GM19467 (cell line): Measurements from ENCODE around the gene SLC35F3.
"Not testable (repeated sequence)": the region's sequence is repeated elsewhere in the genome, so short reads cannot be mapped to it uniquely, and the experiment has no call there.

Source experiments
- ATAC-seq: cut with Tn5 transposase; IDR thresholded peaks from one replicate; pipeline ENCODE4 v1.9.1; 2021; ENCODE audit warnings: mild to moderate bottlenecking, moderate library complexity; ENCODE audit not compliant: unreplicated experiment

Gene SLC35F3

DNA sequence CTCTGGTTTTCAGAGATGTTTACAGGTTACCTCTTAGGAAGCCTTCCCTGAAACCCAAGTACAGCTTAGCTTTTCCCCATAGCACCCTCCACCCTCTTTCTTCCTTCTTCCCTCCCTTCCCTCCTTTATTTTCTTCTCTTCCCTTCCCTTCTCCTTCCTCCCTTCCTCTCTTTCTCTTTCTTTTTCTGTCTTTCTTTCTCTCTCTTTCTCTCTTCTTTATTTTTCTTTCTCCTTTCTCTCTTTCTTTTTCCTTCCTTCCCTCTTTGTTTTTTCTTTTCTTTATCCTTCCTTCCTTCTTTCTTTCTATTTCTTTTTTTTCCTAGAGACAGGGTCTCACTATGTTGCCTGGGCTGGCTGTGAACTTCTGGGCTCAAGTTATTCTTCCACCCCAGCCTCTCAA is 231.6 kb downstream of the SLC35F3 start:
- ATAC-seq: no peak

DNA sequence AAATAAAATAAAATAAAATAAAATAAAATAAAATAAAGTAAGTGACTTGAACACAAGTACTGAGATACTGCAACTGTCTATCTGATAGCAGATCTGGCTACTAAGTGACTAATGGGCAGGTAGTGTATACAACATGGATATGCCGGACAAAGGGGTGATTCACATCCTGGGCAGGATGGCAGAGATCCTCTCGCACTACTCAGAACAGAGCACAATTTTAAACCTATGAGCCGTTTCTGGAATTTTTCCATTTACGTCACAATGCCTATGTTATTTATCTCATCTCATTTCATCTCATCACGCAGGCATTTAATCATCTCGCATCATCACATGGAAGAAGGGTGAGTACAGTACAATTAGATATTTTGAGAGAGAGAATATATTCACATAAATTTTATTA is 235.5 kb downstream of the SLC35F3 start:
- no peak for ATAC-seq

DNA sequence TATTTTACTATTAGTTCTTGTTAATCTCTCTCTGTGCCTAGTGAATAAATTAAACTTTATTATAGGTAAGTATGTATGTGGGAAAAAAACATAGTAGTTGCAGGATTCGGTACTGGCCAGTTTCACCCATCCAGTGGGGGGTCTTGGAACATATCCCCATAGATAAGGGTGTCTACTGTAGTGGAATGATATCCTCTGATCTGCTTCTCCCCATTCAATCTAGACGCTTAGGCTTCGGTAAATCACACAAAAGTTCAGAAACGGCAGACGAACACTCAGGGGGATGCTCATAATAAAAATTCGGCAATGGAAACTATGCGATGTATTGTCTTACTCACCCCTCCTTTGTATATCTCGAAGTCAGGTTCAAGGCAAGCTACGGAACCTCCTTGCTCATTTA is 235.9 kb downstream of the SLC35F3 start:
- ATAC-seq: no peak

DNA sequence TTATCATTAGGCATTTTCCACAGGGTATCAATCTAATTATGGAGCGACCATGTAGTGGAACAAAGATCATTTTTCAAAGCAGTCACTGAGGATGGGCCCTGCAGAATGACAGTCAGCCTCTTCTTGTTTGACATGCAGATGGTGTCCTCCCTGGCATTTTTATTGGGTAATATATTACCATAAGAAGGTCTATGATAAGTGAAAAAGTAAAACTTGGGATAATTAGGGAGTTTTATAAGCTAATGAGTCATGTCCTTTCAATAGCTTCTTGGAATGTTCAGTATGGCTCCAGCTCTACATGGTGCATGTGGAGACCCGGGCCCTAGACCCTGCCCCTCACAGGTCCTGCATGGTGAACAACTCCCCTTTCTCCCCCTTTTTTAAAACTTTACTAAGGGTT is 236.5 kb downstream of the SLC35F3 start:
- no peak for ATAC-seq

DNA sequence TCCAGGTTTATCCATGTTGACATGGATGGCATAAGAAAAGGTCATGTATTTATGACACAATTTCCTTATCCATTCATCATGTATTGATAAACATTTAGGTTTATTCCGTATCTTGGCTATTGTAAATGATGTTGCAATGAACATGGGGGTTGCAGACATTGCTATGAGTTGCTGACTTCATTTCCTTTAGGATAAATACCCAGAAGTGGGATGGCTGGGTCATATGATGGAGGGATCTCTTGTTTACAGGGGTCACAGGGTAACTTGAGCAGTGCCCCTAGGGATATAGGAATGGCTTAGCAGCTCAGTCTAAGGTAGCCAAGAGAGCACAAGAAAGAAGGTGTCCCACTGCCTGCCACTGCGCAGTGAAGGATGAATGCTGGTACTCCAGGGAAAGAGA is 239.2 kb downstream of the SLC35F3 start:
- ATAC-seq: no peak

DNA sequence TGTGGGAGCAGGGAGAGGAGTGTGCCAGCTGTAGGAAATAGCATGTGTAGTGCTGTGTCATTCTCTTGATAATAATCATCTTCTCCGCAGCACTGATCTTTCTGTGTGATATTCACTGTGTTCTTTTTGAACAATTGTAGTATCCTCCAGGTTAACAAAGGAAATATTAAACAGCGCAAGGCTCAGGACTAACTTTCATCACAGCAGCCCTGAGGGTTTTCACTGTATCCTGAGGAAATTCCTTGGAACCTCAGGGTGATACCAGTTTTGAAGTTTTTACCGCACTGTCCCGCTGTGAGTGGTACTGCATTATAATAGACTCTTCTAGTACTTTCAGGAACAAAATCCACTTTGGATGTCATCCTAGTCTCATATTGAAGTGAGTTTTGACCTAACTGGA is 240.4 kb downstream of the SLC35F3 start:
- ATAC-seq: no peak

DNA sequence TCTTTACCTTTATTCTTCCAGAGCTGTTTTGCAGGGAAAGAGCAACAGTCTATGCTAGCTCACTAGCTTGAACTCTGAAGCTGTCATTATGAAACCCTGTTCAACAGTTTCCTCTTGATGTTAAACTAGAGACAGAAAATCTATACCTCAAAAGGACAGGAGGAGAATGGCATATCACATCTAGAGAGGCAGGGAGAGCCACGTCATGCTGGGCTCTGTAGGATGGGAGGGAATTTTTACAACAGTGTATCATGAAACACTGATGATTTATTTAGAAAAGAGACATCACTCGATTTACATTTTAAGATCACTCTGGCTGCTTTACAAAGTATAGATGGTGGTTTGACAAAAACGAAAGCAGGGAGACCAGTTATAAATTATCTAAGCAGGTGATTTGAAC is 243.9 kb downstream of the SLC35F3 start:
- no peak for ATAC-seq

DNA sequence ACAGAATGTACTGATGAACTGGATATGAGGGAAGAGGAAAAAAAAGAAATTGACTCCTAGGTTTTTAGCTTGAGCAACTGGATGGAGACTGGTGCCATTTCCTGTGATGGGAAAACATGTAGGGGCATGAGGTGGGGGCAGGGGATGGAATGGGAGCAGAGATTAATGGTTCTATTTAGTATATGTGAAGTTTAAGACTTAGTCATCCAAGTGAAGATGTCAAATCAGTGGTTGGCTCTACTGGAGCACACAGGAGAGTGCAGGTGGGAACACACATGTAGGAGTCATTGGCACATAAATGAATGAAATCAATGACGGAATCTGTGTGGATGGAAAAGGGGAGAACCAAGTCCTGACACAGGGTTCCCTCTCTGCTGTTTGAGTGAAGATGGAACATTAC is 244.3 kb downstream of the SLC35F3 start:
- ATAC-seq: no peak

DNA sequence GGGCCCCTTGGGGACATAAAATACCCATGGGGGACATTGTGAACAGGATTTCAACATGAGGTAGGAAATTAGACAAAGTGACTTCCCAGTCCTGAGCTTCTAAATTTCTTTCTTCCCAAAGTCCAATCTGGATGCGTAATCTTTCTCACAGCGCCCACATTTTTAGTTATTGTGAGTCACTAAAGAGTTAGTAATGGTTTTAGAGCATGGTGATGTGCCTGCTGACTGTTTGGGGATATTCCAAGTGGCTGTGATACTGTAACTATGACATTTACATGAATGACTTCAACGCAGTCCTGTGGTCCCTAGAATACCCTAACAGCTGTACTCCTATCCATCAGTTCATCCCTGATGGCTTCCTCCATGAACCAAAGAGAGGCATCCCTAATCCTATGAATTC is 244.7 kb downstream of the SLC35F3 start:
- ATAC-seq: no peak

DNA sequence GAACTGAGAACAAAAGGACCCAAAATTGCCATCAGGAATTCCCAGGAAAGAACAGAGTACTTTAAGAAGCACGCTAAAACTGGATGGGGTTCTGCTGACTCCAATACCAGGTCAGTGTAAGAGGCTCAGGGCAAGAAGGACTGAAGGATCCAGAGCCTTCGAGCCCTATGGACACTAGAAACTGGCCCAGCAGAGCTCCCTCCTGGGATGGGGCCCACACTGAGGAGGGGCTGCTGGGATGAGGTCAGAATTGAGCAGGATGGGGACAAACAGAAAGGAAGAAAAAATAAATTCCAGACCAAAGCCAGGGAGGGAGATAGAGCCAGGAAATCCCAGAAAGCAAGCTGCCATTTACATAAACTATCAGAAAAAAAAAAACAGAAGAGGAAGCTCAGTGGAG is 246.4 kb downstream of the SLC35F3 start:
- no peak for ATAC-seq

DNA sequence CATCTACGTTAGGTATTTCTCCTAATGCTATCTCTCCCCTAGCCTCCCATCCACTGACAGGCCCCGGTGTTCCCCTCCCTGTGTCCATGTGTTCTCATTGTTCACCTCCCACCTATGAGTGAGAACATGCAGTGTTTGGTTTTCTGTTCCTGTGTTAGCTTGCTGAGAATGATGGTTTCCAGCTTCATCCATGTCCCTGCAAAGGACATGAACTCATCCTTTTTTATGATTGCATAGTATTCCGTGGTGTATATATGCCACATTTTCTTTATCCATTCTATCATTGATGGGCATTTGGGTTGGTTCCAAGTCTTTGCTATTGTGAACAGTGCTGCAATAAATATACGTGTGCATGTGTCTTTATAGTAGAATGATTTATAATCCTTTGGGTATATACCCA is 247.9 kb downstream of the SLC35F3 start:
- ATAC-seq: not testable (repeated sequence)

DNA sequence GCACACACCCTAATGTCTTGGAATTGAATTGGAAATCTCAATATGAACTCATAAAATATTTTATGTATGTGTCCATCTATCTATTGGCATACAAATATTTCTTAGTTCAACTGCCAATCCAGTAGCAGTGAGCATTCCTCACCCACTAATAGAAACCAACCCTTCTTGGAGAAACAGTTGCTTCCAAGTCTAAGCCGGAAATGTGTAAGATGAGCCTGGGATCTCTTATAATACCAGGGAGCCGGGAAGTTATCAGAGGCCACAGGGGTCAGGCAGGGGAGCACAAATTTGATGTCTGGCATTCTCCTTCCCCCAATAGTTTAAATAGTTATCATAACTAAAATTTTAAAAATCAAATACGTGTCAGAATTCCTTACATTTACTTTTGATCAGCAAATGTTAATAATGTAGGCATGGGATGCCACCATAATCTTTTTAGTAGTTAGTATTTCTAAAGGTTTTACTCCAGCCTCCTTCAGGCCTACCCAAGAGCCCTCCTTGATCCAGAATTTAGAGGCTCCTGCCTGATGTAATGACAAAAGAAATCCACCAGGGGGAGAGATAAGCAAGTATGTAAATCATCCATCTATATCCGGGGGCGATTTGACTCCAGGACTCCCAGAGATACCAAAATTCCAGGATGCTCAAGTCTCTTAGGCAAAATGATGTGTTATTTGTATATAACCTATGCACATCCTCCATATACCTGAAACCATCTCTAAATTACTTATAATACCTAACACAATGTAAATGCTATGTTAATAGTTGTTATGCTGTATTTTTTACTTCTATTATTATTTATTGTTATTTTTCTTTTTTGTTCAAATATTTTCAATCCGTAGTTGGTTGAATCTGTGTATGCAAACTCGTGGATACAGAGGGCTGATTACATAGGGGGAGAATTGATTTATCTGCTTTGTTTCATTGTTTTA is 250.1 kb downstream of the SLC35F3 start:
- no peak for ATAC-seq

DNA sequence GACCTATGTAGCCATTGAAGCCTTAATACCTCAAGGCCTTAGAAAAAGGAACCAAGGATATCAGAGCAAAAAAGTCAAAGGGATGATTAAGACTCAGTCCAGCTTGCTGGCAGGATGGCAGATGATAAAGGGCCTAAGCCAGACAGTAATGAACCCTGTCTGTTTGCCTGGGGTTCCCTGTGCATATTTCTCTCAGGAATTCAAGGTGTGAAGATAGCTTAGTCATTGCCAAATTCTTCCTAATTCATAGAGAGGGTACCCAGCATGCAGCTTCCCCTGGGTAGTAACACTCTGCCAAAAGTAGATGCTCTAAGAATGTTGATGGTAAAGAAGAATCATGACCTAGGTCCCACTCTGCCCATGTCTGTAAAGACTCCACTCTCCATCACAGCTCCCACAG is 258.2 kb downstream of the SLC35F3 start:
- ATAC-seq: no peak

DNA sequence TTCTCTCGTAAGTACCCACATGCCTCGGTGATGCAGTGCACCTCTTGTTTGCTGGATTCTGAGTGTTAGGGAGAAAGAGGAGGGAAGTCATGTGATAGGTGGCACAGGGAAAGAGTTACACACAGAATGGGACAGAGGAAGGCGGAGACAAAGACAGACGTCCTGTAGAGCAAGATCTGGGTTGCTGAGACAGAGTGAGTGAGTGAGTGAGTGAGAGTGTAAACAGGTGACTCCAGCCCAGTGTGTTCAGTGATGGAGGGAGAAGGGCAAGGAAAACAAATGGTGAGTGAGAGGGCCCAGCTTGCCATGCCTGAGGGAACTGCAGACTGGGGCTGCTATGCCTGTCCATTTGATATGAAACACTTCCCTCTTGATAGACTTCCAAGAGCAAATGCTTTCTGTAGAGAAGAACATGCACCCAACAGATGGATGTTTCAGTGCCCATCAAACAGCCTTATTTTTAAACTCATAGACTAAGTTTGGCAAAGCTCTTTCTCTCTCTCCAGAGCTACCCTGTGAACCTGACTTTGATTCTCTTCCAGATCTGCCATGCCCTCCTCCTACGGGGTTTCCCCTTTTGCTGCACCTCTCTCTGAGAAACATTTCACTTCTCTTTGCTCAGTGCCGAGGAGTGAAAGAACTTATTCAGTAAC is 258.9 kb downstream of the SLC35F3 start:
- ATAC-seq: no peak

DNA sequence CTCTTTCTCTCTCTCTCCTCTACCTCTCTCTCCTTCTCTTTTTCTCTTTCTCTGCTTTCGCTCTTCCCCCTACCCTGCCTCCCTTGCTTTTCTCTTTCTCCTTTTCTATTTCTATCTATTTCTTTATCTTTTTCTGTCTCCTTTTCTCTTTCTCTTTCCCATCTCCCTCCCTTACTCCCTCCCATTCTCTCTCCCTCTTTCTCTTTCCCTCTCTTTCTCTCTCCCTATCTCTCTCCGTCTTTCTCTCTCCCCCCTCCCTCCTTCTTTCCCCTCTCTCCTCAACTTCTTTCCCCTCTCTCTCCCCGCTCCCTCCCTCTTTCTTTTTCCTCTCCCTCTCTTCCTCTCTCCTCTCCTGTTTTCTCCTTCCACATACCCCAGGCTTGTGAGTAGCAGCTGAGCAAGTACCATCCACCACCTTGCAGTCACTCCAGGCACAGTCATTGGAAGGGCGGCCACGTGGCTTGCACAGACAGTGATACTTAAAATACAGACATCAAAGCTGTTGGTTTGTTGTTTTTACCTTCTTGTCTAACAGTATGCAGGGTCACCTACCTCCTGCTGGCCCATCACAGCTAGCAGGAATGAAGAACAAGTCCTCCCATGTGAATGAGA is 259.7 kb downstream of the SLC35F3 start:
- no peak for ATAC-seq

DNA sequence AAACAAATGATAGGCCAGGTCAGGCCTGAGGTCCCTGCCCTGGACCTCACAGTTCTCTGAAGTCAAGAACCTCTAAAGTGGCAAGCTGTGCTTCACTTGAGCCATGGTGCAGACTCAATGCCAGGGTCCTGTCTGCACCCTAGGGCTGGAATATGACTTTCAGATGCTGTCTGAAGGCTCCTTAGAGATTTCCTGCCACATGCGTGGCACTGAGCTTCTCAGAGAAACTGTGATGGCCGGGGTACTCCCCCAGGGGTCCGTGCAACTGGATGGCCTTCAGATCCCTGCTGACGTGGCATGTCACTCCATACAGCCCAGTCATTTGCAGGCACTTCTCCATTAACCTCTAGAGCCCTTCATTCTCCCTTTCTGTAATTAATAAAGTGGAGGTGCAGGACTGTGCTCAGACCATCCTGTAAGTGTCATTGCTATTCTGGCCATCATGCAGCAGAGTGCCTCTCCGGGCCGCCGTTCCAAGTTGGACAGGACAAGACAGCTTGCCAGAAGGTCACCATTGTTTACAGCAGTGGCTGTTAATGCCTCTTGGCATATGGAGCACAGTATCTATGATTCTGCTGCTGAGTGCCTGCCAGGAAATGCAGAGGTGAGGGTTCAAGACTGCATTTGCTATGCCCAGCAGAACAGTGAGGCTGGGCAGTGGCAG is 263.7 kb downstream of the SLC35F3 start:
- ATAC-seq: no peak

DNA sequence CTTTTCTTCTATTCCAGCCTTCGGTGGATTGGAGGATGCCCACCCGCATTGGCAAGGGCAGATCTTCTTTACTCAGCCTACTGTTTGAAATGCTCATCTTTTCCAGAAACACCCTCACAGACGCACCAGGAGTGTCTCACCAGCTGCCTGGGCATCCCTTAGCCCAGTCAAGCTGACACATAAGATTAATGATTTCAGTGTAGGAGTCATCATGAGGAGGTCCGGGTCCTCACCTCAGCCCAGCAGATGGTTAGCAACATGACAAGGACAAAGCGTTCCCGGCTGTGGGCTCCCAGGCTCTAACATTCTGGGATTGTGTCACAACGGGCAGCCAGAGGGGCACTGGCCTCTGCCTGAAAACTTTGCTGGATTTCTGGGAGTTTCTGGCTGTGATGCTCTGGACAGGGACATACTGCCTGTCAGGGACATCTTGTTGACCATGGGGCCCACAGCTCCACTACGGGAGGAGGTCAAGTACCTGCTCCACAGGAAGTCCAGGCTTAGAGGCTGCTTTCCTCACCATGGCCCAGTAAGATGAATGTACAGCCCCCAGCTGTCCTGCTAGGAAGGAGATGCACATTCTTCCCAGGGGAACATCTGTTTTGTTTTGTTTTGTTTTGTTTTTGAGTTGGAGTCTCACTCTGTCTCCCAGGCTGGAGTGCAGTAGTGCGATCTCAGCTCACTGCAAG is 264.8 kb downstream of the SLC35F3 start:
- no peak for ATAC-seq

DNA sequence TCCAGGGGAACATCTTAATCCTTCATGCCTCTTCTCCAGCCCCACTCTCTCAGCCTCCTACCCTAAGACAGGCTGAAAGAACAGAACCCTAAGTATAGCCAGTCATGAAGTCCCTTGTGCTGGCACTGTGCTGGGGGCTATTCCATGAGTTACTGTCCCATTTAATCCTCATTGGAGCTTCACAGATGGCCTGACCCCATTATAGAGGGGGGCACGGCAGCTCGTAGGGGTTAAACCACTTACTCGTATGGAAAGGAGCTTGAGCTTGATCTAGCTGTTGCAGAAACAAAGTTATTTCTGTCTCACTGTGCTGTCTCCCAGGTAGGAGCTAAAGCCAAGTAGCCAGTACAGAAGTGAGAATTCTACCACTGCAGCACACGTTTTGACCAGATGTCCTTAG is 265.6 kb downstream of the SLC35F3 start:
- ATAC-seq: no peak

DNA sequence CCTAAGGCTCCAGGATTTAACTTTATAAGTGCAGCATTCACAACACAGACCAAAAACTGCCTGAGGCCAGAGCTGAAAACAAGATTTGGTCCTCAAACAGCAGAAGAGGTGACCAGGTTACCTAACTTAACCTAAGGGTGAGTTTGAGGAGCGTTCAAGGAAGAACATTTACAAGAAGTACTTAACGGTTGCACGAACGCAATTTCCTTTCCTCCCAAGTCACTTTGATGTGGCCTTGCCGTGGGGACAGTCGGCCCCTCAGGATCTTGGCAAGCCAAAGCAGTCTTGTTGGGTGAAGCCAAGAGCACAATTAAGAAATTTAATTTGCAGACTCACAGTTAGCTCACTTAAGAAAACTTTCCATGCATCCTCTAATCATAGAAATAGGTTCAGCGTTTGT is 266.1 kb downstream of the SLC35F3 start:
- no peak for ATAC-seq

DNA sequence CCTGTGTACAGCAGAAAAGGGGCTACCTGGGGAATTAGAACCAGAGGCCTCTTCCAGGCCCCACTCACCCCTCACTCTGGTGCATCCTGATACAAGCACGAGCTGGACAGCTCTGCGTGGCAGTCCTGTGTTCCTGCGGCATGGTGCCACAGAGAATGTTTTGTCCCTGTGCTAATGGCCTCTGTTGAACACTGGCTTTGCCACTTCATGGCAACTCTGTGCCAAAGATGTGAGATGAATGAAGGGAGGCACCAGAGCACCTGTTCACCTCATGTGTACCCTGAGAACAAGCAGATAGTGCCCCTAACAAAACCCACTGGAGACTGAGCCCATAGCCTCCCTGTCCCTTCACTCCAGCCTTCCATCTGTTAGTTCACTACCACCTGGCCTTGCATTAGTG is 269.5 kb downstream of the SLC35F3 start:
- no peak for ATAC-seq

DNA sequence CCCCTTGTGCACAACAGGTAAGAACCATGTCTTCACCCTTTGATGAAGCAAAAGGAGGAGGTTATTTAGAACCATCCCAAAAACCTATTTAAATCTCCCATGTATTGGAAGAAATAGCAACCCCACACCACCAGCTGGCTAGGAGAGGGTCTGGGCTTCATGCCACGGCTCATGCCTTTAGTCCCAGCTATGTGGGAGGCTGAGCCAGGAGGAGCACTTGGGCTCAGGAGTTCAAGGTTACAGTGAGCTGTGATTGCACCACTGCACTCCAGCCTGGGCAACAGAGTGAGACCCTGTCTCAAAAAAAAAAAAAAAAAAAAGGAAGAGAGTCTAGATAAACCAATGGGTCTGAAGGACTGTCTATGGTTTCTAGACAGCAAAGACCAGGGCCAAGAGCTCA is 270.9 kb downstream of the SLC35F3 start:
- no peak for ATAC-seq
